Bronchial epithelial cell (primary cell): ENCODE measurements around the gene MOCS3. TPM values are rescaled to one million over a fixed set of nuclear protein-coding genes. Genes with fewer than 3 reads are reported as not detected.

Experiments
- DNase-seq: peaks from one replicate; pipeline ENCODE4 v3.0.0-alpha.2; 2010; ENCODE audit warnings: low read depth
- FAIRE-seq: peaks from 2 replicates; lab custom pipeline; 2011; peaks lifted over from hg19 to GRCh38; lab: Jason Lieb, UNC
- H3K27me3 ChIP-seq: 2 replicates; pipeline ENCODE4 v1.5.1; 2011; ENCODE audit warnings: low read length; ENCODE audit not compliant: control insufficient read depth, insufficient read depth
- H3K36me3 ChIP-seq: 2 replicates; pipeline ENCODE4 v1.5.1; 2011; ENCODE audit warnings: low read length; ENCODE audit not compliant: control insufficient read depth, insufficient read depth
- H3K4me3 ChIP-seq: 2 replicates; pipeline ENCODE4 v1.5.1; 2011; ENCODE audit warnings: mild to moderate bottlenecking, low read depth, low read length, control low read depth
- CTCF ChIP-seq: IDR thresholded peaks from 2 replicates; pipeline ENCODE4 v1.5.1; 2011; ENCODE audit warnings: mild to moderate bottlenecking, moderate library complexity, low read length, control low read depth, inconsistent platforms; ENCODE audit not compliant: insufficient read depth, severe bottlenecking
- total RNA-seq: library from RNA; depleted of rRNA; stranded (reverse); fragments of >200 nt; gene quantifications from 2 replicates; pipeline ENCODE4 v1.2.1, GENCODE V29; 2014

Gene MOCS3
- total RNA-seq, 1 donor from 2014 or later = 9.7 TPM

- FAIRE-seq (no peak), DNase-seq (no peak)
- peaks cover 1% of the 10 kb centered on the region for H3K36me3 ChIP-seq
- H3K27me3 ChIP-seq = no peaks in the 10 kb centered on the region
- TF ChIP-seq CTCF = no peak
- no peak overlapping the region for H3K4me3 ChIP-seq
Measured at GRCh38 chr20:51004305-51004727, 45.7 kb downstream of the MOCS3 start.

GRCh38 chr20:51004781-51005180 lies 46.2 kb downstream of the MOCS3 start:
- H3K36me3 ChIP-seq = peaks cover 1% of the 10 kb centered on the region
- no peak for FAIRE-seq

GRCh38 chr20:51005214-51005613 lies 46.6 kb downstream of the MOCS3 start:
- Histone ChIP-seq H3K27me3 (no peaks in the 10 kb centered on the region), H3K36me3 (peaks cover 1% of the 10 kb centered on the region), H3K4me3 (no peak overlapping the region)
- no peak for TF ChIP-seq CTCF
- FAIRE-seq (no peak), DNase-seq (no peak)

More at GRCh38 chr20:51004781-51005180, 46.2 kb downstream of the MOCS3 start:
- Histone ChIP-seq H3K27me3 (no peaks in the 10 kb centered on the region), H3K4me3 (no peak overlapping the region)
- no peak for DNase-seq
- TF ChIP-seq CTCF = no peak

- DNase-seq (no peak), FAIRE-seq (no peak)
- TF ChIP-seq CTCF = no peak
- peaks cover 1% of the 10 kb centered on the region for H3K36me3 ChIP-seq
- no peak overlapping the region for H3K4me3 ChIP-seq
- H3K27me3 ChIP-seq = no peaks in the 10 kb centered on the region
Measured at GRCh38 chr20:51008718-51009117, 50.1 kb downstream of the MOCS3 start.

GRCh38 chr20:51009303-51010042 lies 50.9 kb downstream of the MOCS3 start:
- TF ChIP-seq CTCF = no peak
- H3K27me3 ChIP-seq = no peaks in the 10 kb centered on the region
- no peak overlapping the region for H3K4me3 ChIP-seq
- no peak for DNase-seq
- peaks cover 1% of the 10 kb centered on the region for H3K36me3 ChIP-seq
- no peak for FAIRE-seq

GRCh38 chr20:51010043-51010365 lies 51.4 kb downstream of the MOCS3 start:
- Histone ChIP-seq H3K27me3 (no peaks in the 10 kb centered on the region), H3K36me3 (peaks cover 1% of the 10 kb centered on the region)

More at GRCh38 chr20:51010043-51010365, 51.4 kb downstream of the MOCS3 start:
- no peak overlapping the region for H3K4me3 ChIP-seq
- DNase-seq (no peak), FAIRE-seq (no peak)
- TF ChIP-seq CTCF = no peak
